GM18858 (cell line): ENCODE results near the gene NR3C2.

Experiments used
- ATAC-seq: cut with Tn5 transposase; IDR thresholded peaks from one replicate; pipeline ENCODE4 v1.9.1; 2021; ENCODE audit not compliant: unreplicated experiment

NR3C2 gene

GRCh38 chr4:148373093-148373492 is 69.1 kb downstream of the NR3C2 start:
- ATAC-seq = no peak

- no peak for ATAC-seq
Measured at GRCh38 chr4:148369919-148370318, 72.3 kb downstream of the NR3C2 start.

GRCh38 chr4:148367756-148368155 is 74.5 kb downstream of the NR3C2 start:
- no peak for ATAC-seq

- ATAC-seq = no peak
Measured at GRCh38 chr4:148366251-148366650, 76.0 kb downstream of the NR3C2 start.

- ATAC-seq = no peak
Measured at GRCh38 chr4:148364525-148364924, 77.7 kb downstream of the NR3C2 start.

- no peak for ATAC-seq
Measured at GRCh38 chr4:148359769-148360168, 82.4 kb downstream of the NR3C2 start.

GRCh38 chr4:148355442-148356123 is 86.6 kb downstream of the NR3C2 start:
- ATAC-seq = no peak

- no peak for ATAC-seq
Measured at GRCh38 chr4:148354186-148354585, 88.0 kb downstream of the NR3C2 start.

- ATAC-seq = no peak
Measured at GRCh38 chr4:148353571-148353970, 88.6 kb downstream of the NR3C2 start.

- ATAC-seq = no peak
Measured at GRCh38 chr4:148349153-148349552, 93.1 kb downstream of the NR3C2 start.

GRCh38 chr4:148346657-148347056 is 95.6 kb downstream of the NR3C2 start:
- ATAC-seq = no peak

- ATAC-seq = no peak
Measured at GRCh38 chr4:148345509-148345908, 96.7 kb downstream of the NR3C2 start.

GRCh38 chr4:148344941-148345340 is 97.3 kb downstream of the NR3C2 start:
- ATAC-seq = no peak

- ATAC-seq = no peak
Measured at GRCh38 chr4:148344352-148344751, 97.9 kb downstream of the NR3C2 start.

- ATAC-seq = no peak
Measured at GRCh38 chr4:148341980-148342800, 100.0 kb downstream of the NR3C2 start.

GRCh38 chr4:148335133-148335532 is 107.1 kb downstream of the NR3C2 start:
- no peak for ATAC-seq

GRCh38 chr4:148333265-148333664 is 108.9 kb downstream of the NR3C2 start:
- no peak for ATAC-seq

- ATAC-seq = no peak
Measured at GRCh38 chr4:148332486-148332885, 109.7 kb downstream of the NR3C2 start.

GRCh38 chr4:148330724-148331123 is 111.5 kb downstream of the NR3C2 start:
- ATAC-seq = no peak

- no peak for ATAC-seq
Measured at GRCh38 chr4:148330161-148330560, 112.1 kb downstream of the NR3C2 start.

GRCh38 chr4:148329751-148330150 is 112.5 kb downstream of the NR3C2 start:
- ATAC-seq = no peak

GRCh38 chr4:148327683-148328082 is 114.5 kb downstream of the NR3C2 start:
- ATAC-seq = no peak
